Mucosa of descending colon (tissue), 3 donors: ENCODE results near the gene NPTXR. TPM values are rescaled to one million over a fixed set of nuclear protein-coding genes. Genes with fewer than 3 reads are reported as not detected.

ENCODE experiments used
- ATAC-seq: fragments of 200-7000 bp; cut with Tn5 transposase; one replicate; pipeline ENCODE4 v1.9.1; 2020; ENCODE audit warnings: mild to moderate bottlenecking, moderate library complexity
- DNase-seq, 3 donors: peaks; one replicate each; pipeline ENCODE4 v3.0.0-alpha.2; 2020
- H3K36me3 ChIP-seq: fragments of 200-600 bp; one replicate; pipeline ENCODE4 v1.8.0; 2021; ENCODE audit warnings: low read depth, mild to moderate bottlenecking
- H3K4me1 ChIP-seq: fragments of 200-600 bp; one replicate; pipeline ENCODE4 v1.8.0; 2021; ENCODE audit warnings: low read depth, mild to moderate bottlenecking
- H3K4me3 ChIP-seq: fragments of 200-600 bp; one replicate; pipeline ENCODE4 v1.8.0; 2021; ENCODE audit warnings: mild to moderate bottlenecking
- H3K9me3 ChIP-seq: fragments of 200-600 bp; one replicate; pipeline ENCODE4 v1.8.0; 2021; ENCODE audit warnings: mild to moderate bottlenecking
- CTCF ChIP-seq: fragments of 200-600 bp; IDR thresholded peaks from one replicate; pipeline ENCODE4 v1.8.0; 2022; ENCODE audit warnings: antibody characterized with exemption, mild to moderate bottlenecking
- intact Hi-C, 2 donors: fragments of 100-400 bp; cut with DNase I in 1 of 2; cut with micrococcal nuclease in 1 of 2; formaldehyde crosslinking; loops; one replicate each; pipeline versions ENCODE4 v1.11.0 to v1.11.1; 2022; cut with DNase I, micrococcal nuclease
- total RNA-seq, 3 donors: library from RNA; stranded (reverse); fragmentation: NEBNext Ultra II Directional in 2 of 3; extraction: Animal tissue kit (Norgen Biotek cat#: 25700) in 2 of 3; gene quantifications; one replicate each; pipeline versions ENCODE4 v1.2.1 to v1.2.4, GENCODE V29; 2021 to 2023
- donor health status: DM: no; HTN: no; CAD: no; lungs with moderate emphysema.
- donor health status: DM: no; HTN: no; CAD: no.
- donor health status: DM: no; HTN: yes; CAD: no.

NPTXR gene
- total RNA-seq, 3 donors from 2014 or later, result 0.84 to 15.5 (median 1.2) TPM

GRCh38 chr22:38793721-38794466 is 49.9 kb downstream of the NPTXR start, which contains the start of gene DNAL4:
Gene DNAL4, minus strand, starts transcription at chr22:38794143. Its CDS starts 11,412 bp downstream, at chr22:38782731.
- intact Hi-C loops, result no loop called here
- ATAC-seq (peak; percentile 99), DNase-seq (peak; percentile 92 to 97 (median 95))
- Histone ChIP-seq H3K36me3 (no peaks in the 10 kb centered on the region), H3K4me3 (peak within 1 kb of the TSS; percentile 68), H3K9me3 (no peaks in the 10 kb centered on the region), H3K4me1 (peaks cover 8% of the 10 kb centered on the region)
- TF ChIP-seq CTCF, result no peak

- no peak for DNase-seq
- Histone ChIP-seq H3K36me3 (no peaks in the 10 kb centered on the region), H3K9me3 (no peaks in the 10 kb centered on the region), H3K4me3 (peak overlapping the region; percentile 68), H3K4me1 (peaks cover 8% of the 10 kb centered on the region)
- TF ChIP-seq CTCF, result no peak
- ATAC-seq, result no peak
- intact Hi-C loops, result no loop called here
Measured at GRCh38 chr22:38793317-38793716, 50.5 kb downstream of the NPTXR start.

- no peak for TF ChIP-seq CTCF
- intact Hi-C loops, result no loop called here
- DNase-seq, result no peak
Measured at GRCh38 chr22:38792833-38793232, 51.0 kb downstream of the NPTXR start.

GRCh38 chr22:38789606-38790005 is 54.2 kb downstream of the NPTXR start:
- peaks cover 8% of the 10 kb centered on the region for H3K4me1 ChIP-seq
- H3K4me3 ChIP-seq, result no peak overlapping the region
- H3K36me3 ChIP-seq, result no peaks in the 10 kb centered on the region
- H3K9me3 ChIP-seq, result no peaks in the 10 kb centered on the region
- DNase-seq, result no peak
- intact Hi-C loops, result no loop called here
- ATAC-seq, result no peak
- TF ChIP-seq CTCF, result no peak

More at GRCh38 chr22:38792833-38793232, 51.0 kb downstream of the NPTXR start:
- Histone ChIP-seq H3K9me3 (no peaks in the 10 kb centered on the region), H3K4me3 (no peak overlapping the region), H3K36me3 (no peaks in the 10 kb centered on the region), H3K4me1 (peaks cover 8% of the 10 kb centered on the region)
- no peak for ATAC-seq

- DNase-seq, result no peak
- Histone ChIP-seq H3K4me3 (no peak overlapping the region), H3K4me1 (peaks cover 8% of the 10 kb centered on the region), H3K36me3 (no peaks in the 10 kb centered on the region), H3K9me3 (no peaks in the 10 kb centered on the region)
- intact Hi-C loops, result no loop called here
- no peak for ATAC-seq
- no peak for TF ChIP-seq CTCF
Measured at GRCh38 chr22:38788846-38789245, 55.0 kb downstream of the NPTXR start.
